COLO668 (cell line): ENCODE results near the gene PICALM.

Experiments
- DNase-seq: peaks from one replicate; lab custom pipeline; 2025; ENCODE audit not compliant: unreplicated experiment; lab: John Stamatoyannopoulos, UW

PICALM gene

DNA sequence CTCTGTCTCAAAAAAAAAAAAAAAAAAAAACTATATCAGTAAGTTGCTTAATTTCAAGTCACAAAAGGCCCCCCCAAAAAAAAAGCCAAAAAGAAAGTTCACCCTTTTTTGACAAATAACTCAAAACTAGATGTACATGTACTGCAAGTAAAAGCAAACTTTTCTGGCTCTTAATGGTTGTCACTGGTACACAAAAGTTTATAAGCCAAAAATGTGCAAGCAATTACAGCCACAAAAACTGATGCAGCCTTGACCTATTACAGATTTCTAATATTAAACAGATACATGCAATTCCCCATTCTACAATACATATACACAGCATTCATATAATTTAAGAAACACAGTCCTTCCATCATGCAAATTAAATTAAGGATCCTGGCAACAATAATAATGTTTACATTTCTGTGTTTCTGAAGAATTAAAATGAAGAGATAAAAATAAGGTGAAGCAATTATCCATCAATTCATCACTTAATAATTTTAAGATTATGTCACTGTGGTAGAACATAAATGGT lies 18.6 kb downstream of the PICALM start:
- DNase-seq = no peak

DNA sequence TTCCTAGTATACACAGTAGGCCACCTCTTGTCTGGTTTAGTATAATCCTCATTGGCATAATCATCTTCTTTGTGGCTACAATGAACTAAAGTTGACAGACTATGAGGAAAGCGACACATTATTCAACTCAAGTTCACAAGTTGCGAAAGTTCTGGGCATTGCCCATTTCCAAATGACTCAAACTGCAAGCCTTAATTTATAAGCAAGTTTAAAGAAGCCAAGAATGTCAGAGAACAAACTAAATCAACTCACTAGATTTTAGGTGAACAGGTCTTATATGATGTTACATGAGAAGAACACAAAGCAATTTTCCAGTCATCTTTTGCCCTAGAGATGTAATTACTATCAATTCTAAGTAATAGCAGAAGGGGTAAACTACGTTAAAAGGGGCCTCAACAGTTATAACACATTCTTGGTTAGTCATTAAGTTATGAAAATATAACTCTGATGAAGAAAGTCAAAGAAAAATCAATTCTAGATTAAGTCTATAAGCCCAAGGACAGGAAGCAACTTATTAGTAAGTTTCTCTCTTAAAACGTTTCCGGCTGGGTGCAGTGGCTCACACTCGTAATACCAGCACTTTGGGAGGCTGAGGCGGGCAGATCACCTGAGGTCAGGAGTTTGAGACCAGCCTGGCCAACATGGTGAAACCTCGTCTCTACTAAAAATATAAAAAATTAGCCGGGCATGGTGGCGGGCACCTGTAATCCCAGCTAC lies 21.5 kb downstream of the PICALM start:
- no peak for DNase-seq

GRCh38 chr11:86046116-86046515 lies 22.8 kb downstream of the PICALM start:
- DNase-seq = no peak

GRCh38 chr11:86043765-86044503 lies 24.9 kb downstream of the PICALM start:
- no peak for DNase-seq

DNA sequence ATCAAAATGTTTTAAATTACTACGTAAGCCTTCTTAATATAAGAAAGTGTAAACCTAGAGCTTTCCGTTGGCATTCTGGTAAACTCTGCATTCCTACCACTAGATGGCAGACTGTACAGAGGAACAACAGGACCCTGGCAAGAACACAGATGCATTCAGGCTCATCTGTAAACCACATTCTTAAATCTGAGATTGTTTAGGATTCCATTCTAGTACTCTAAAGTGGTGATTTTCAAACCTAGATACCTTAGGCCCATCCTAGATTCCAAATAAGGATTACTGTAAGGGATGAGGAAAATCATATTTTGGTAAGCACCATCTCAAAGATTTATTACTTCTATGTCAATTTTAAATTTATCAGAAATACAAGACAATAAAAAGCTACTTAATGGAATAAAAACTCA lies 26.9 kb downstream of the PICALM start:
- peak; percentile 51 for DNase-seq

DNA sequence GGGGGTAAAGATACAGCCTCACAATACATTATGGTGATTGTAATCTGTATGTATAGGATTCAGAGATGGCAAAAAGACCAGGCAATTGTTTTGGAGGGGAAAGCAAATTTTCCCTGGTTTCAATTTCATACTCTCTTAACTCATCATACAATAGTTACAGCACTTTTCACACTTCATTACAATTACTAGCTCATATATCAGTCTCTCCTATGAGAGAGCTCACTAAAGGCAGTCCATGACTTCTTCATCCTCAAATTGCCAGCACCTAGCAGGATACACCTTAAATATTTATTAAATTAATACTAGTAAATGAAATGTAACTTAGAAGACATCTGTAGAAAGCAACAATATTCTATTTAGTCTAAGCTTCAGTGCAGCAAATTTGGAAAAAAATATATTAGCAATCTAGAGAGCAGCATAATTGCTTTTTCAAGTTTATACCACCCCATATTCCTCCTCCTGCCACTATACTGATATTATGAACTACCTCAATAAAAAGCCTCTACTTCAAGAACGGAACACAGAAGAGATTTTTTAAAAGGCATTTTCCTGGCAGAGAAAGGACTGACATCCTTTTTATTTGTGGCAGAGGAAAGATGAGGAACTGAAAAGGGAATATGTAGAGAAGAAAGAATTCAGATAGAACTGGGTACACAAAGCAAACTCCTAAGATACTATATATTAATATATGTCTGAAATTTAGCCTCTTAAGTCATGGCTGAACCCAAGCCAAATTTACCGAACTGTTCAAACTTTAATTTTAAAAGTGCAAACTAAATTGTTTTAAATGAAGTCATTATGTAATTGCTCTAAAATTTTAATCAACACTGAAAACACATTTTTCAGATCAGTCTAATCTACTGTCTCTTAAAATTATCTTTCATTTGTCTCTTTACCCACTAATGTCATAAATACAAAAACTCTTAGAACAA lies 27.7 kb downstream of the PICALM start:
- no peak for DNase-seq

GRCh38 chr11:86039094-86039493 lies 29.8 kb downstream of the PICALM start:
- no peak for DNase-seq

- DNase-seq = no peak
Observed at GRCh38 chr11:86037743-86038142, 31.1 kb downstream of the PICALM start.

DNA sequence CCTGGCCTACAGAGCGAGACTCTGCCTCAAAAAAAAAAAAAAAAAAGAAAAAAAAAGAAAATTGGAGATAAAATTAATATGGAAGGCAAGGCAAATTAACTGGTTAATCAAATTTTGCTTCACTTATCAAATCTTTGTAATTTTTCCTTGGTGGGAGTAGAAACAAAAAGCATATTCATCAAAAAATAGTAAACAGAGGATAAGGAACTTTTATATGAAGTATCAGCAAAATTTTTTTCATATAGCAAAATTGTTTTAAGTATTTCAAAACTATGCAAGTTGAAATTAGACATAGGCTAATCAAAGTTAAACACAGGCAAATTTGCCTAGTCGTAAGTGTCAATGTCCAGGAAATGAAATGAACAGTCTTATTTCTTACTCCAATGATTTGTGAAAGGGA lies 33.0 kb downstream of the PICALM start:
- no peak for DNase-seq

DNA sequence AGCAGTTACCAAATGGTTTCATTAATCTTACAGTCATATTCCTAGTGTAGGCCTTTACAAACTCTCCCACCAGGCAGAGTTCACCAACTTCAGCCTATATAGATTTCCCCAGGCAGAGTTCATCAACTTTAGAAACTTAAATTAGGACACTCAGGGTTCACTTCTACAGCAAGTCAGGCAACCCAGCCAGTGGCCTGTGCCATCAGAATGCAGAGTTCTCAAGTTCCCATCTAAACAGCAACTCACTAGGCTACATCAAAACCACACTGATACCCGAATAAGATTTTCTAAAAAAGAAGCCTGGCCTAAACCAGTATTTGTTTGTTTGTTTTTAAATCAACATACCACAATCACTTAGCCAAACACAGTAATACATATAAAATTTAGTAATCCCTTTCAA lies 33.7 kb downstream of the PICALM start:
- DNase-seq = peak; percentile 5

DNA sequence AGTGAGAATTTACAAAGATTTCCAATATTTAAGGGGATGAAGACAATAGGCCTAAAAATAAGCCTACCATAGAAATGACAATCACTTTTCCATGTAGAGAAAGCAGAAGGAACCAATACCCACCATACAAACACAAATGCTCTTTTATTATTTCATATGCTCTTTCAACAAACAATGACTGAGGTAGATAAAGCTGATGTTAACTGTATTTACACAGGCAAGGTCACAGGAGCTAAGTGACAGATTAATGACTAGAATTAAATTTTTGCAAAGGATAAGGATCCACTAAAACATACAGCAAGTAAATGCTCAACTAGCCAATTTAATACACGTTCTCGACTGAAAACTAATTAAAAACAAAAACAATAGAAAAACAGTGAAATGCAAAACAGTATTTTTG lies 34.2 kb downstream of the PICALM start:
- no peak for DNase-seq

DNA sequence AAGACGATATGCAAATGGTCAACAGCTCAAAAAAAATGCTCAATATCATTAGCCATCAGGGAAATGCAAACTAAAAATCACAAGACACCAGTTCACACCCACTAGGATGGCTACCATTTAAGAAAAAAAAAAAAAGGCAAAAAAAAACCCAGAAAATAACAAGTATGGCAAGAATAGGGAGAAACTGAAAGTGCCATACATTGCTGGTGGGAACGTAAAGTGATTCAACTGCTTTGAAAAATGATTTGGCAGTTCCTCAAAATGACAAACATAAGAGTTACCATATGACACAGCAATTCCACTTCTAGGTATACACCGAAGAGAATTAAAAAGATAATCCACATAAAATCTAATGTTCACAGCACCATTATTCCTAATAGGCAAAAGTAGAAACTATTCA lies 47.5 kb downstream of the PICALM start:
- no peak for DNase-seq

DNA sequence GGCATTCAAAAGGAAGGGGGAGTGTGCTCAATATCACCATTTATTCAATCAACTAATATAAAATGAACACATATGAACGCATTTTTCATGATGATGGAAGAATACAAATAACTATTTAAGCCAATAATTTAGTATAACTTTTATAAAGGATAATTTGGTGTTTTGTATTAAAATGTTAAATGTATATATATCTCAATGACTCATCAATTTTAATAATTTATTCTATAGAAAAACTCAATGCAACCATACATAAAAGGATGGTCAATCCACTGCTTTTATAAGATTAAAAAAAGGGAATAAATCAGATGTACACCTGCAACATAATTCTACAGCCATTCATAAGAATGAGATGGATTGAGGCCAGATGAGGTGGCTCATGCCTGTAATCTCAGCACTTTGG lies 50.6 kb downstream of the PICALM start:
- no peak for DNase-seq

DNA sequence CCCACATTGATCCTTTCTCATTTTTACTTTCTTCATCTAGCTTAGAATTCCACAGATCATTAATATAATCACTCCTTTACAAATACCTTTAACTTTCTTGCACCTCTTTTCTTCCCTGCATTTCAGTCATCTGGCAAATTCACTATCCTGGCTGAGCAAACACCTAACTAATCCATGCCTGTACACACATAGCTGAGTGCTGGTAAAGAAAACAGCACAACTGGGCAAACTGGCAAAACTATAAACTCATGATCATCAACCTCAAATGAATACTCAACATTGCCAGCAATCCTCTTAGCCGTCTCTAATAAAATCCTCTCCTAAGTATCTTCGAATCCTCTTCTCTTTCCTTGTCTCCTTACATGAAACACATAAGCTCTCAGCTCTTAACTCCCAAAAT lies 52.4 kb downstream of the PICALM start:
- no peak for DNase-seq

- no peak for DNase-seq
Observed at GRCh38 chr11:86015699-86016098, 53.2 kb downstream of the PICALM start.

DNA sequence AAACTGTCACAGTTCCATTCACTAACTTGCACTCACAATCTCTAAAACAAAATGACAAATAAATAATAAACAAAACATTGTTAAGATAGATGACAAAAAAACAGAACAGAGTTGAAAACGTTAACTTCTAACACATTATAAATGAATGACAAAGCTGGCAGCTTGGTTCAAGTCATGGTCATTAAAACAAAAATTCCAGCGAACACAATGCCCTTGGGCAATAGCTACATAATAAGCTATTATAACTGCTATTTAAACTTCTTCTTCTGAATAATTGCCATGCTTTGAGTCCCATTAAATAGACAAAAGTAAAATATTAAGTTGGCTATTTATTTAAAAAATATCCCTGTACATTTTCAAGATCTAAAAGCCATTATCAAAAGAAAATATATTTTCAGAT lies 54.7 kb downstream of the PICALM start:
- no peak for DNase-seq

DNA sequence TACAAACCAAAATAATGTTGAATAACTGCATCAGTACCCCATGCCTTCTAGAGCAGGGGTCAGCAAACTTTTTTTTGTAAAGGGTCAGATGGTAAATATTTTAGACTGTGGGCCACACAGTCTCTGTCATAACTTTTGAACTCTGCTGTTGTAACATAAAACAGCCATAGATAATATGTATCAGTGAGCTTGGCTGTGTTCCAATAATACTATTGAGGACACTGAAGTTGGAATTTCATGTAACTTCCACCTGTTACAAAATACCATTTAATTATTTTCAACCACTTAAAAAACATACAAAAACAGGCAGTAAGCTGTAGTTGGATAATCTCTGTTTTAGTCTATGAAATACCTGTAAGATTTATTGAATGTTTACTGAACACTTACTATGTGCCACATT lies 55.2 kb downstream of the PICALM start:
- DNase-seq = no peak

GRCh38 chr11:86011175-86011574 lies 57.7 kb downstream of the PICALM start:
- no peak for DNase-seq

DNA sequence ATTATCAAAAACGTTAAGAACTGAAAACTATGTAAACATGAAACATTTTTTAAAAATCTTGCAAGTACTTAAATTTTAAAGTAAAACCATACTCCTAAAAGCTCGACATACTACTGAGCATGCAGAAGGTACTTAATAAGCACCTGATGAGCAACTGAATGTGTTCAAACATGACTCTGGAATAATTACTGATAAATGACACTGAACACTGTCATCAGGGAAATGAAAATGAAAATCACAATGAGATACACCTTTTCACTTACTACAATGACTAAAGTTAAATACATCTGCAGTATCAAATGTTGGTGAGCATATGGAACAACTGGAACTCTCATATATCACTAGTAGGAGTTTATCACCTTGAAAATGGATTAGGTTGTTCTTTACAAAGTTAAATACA lies 65.2 kb downstream of the PICALM start:
- DNase-seq = no peak

DNA sequence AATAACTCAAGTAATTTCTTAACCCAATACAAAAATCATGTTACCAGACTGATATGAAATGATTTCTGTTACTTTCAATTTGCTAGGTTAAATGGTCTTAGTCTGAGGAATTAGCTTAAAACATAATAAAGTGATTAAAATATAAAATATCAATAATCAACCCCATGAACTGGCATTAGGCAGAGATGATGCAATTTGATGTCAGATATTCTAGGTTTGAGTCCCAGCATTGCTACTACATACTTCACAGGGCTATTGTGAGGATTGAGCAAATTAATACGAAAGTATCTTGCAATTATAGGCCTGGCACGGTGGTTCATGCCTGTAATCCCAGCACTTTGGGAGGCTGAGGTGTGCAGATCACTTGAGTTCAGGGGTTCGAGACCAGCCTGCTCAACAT lies 66.5 kb downstream of the PICALM start:
- DNase-seq = no peak

- DNase-seq = no peak
Observed at GRCh38 chr11:85991508-85991907, 77.4 kb downstream of the PICALM start.
